GM12878 (cell line): ENCODE measurements around the gene EFTUD2. TPM values are rescaled to one million over a fixed set of nuclear protein-coding genes. Genes with fewer than 3 reads are reported as not detected.

ENCODE experiments used
- ATAC-seq: fragments of 200-7000 bp; cut with Tn5 transposase; 3 replicates; pipeline ENCODE4 v1.9.1; 2020; ENCODE audit warnings: mild to moderate bottlenecking, moderate library complexity
- BruUV-seq: library from RNA; stranded (reverse); fragments of 400-500 nt; replicated peaks from 2 replicates; lab custom pipeline; 2021; lab: Mats Ljungman, UMichigan
- CTCF ChIA-PET: fragments of 300-600 bp; sonication (Branson Sonifier 250); formaldehyde crosslinking; extraction: SDS; loops from one replicate; lab custom pipeline; 2021; ENCODE audit warnings: inconsistent platforms; lab: Yijun Ruan, JAX
- POLR2A ChIA-PET: fragments of 350-600 bp; formaldehyde crosslinking; extraction: SDS; loops from one replicate; lab custom pipeline; 2021; ENCODE audit warnings: inconsistent platforms; lab: Charles Lee
- RAD21 ChIA-PET: fragments of 300-600 bp; sonication (Branson Sonifier 250); formaldehyde crosslinking; loops from one replicate; lab custom pipeline; 2023; ENCODE audit warnings: antibody characterized with exemption; ENCODE audit not compliant: unreplicated experiment; lab: Charles Lee
- SMC1A ChIA-PET: fragments of 300-600 bp; sonication (Branson Sonifier 250); formaldehyde crosslinking; loops from one replicate; lab custom pipeline; 2023; ENCODE audit not compliant: unreplicated experiment, uncharacterized antibody; lab: Charles Lee
- DNase-seq: peaks from one replicate; pipeline ENCODE4 v3.0.0-alpha.2; 2011; ENCODE audit warnings: low read depth, low spot score
- FAIRE-seq: peaks from 3 replicates; lab custom pipeline; 2011; peaks lifted over from hg19 to GRCh38; lab: Jason Lieb, UNC
- H2AFZ ChIP-seq: 2 replicates; pipeline ENCODE4 v1.6.0; 2011; ENCODE audit warnings: low read depth, low read length, control low read depth; ENCODE audit not compliant: control insufficient read depth
- H3K27ac ChIP-seq: 2 replicates; pipeline ENCODE4 v1.5.1; 2011; ENCODE audit warnings: control low read depth; ENCODE audit not compliant: control insufficient read depth, insufficient read depth
- H3K27me3 ChIP-seq, 2 experiments: replicated peaks in 1 of 2; 2 replicates each; pipeline versions ENCODE4 v1.6.0 to v1.6.1; 2011; ENCODE audit warnings: low read length in 1 of 2; ENCODE audit not compliant: control insufficient read depth in 2 of 2, insufficient read depth in 2 of 2
- H3K36me3 ChIP-seq, 2 experiments: 2 replicates each; pipeline ENCODE4 v1.5.1; 2011; ENCODE audit warnings: low read length in 1 of 2; ENCODE audit not compliant: control insufficient read depth in 2 of 2, insufficient read depth in 2 of 2
- H3K4me1 ChIP-seq: 2 replicates; pipeline ENCODE4 v1.6.1; 2011; ENCODE audit warnings: mild to moderate bottlenecking, low read length, moderate library complexity, mixed read lengths; ENCODE audit not compliant: control insufficient read depth, insufficient read depth
- H3K4me2 ChIP-seq: 2 replicates; pipeline ENCODE4 v1.6.0; 2011; ENCODE audit warnings: control low read depth; ENCODE audit not compliant: control insufficient read depth, insufficient read depth
- H3K4me3 ChIP-seq: fragments of 200-600 bp; sonication (generic); 2 replicates; pipeline ENCODE4 v1.5.1; 2016
- H3K79me2 ChIP-seq: 2 replicates; pipeline ENCODE4 v1.6.0; 2011; ENCODE audit warnings: low read length; ENCODE audit not compliant: control insufficient read depth, insufficient read depth
- H3K9ac ChIP-seq: 2 replicates; pipeline ENCODE4 v1.8.0; 2011; ENCODE audit warnings: low read length, control low read depth, mixed read lengths; ENCODE audit not compliant: control insufficient read depth, insufficient read depth
- H3K9me3 ChIP-seq: replicated peaks from 3 replicates; pipeline ENCODE4 v1.5.1; 2011; ENCODE audit warnings: mild to moderate bottlenecking, low read length; ENCODE audit not compliant: control insufficient read depth, insufficient read depth
- H4K20me1 ChIP-seq: 2 replicates; pipeline ENCODE4 v1.6.0; 2011; ENCODE audit not compliant: control insufficient read depth, insufficient read depth
- BHLHE40 ChIP-seq, 2 experiments: fragments of 450-650 bp in 1 of 2; IDR thresholded peaks; 2 replicates each; pipeline ENCODE4 v1.6.1; 2011 to 2017; ENCODE audit warnings: low read depth in 2 of 2, borderline replicate concordance in 1 of 2, improper control_type of control experiment in 1 of 2, low read length in 1 of 2, mild to moderate bottlenecking in 1 of 2
- FOXM1 ChIP-seq: IDR thresholded peaks from 2 replicates; pipeline ENCODE4 v1.6.1; 2012; ENCODE audit warnings: low read depth, mild to moderate bottlenecking, inconsistent platforms, low read length, moderate library complexity
- JUND ChIP-seq: IDR thresholded peaks from 2 replicates; pipeline ENCODE4 v1.6.1; 2012; ENCODE audit warnings: low read depth, mild to moderate bottlenecking, low read length, improper control_type of control experiment, moderate library complexity
- KLF5 ChIP-seq: fragments of 450-650 bp; IDR thresholded peaks from 2 replicates; pipeline ENCODE4 v1.6.1; 2014; ENCODE audit warnings: mild to moderate bottlenecking; ENCODE audit not compliant: partially characterized antibody
- NFYA ChIP-seq: IDR thresholded peaks from 2 replicates; pipeline ENCODE4 v1.6.1; 2011; ENCODE audit warnings: low read depth, mild to moderate bottlenecking, low read length, improper control_type of control experiment, borderline replicate concordance
- POLR2A ChIP-seq: IDR thresholded peaks from 2 replicates; pipeline ENCODE4 v1.6.1; 2011; ENCODE audit warnings: low read depth, mild to moderate bottlenecking, low read length
- SMC3 ChIP-seq: IDR thresholded peaks from 2 replicates; pipeline ENCODE4 v1.6.1; 2011; ENCODE audit warnings: low read length, improper control_type of control experiment, borderline replicate concordance
- STAT1 ChIP-seq: fragments of 450-650 bp; conservative IDR thresholded peaks from 2 replicates; pipeline ENCODE4 v1.6.1; 2014; ENCODE audit warnings: antibody characterized with exemption, mild to moderate bottlenecking
- WGBS: methylation state at CpG from one replicate; pipeline ENCODE4 v1.1.6; 2016; ENCODE audit warnings: low lambda C conversion rate; ENCODE audit not compliant: insufficient replicate concordance, insufficient coverage; ENCODE audit errors: missing lambda C conversion rate; 5-methylcytosine and 5-hydroxymethylcytosine counted together
- in situ Hi-C: fragments of 300-500 bp; cut with MboI; formaldehyde crosslinking; loops from 9 replicates; pipeline ENCODE4 v1.14.3; 2018; ENCODE audit warnings: mixed read lengths
- intact Hi-C: fragments of 100-400 bp; cut with micrococcal nuclease; formaldehyde crosslinking; loops from one replicate; pipeline ENCODE4 v1.14.2; 2022; ENCODE audit not compliant: unreplicated experiment
- polyA plus RNA-seq, 11 experiments: library from polyadenylated mRNA; depleted of rRNA in 4 of 11; unstranded in 6 of 11; stranded (reverse) in 5 of 11; fragments of >200 nt; fragmentation: Nextera tagmentation in 4 of 11; fragmentation: Illumina TruSeq in 1 of 11; extraction: Ambion mirVana in 4 of 11; extraction: Trizol in 1 of 11; gene quantifications; 1 replicate in 1 of 11; 2 replicates in 10 of 11; pipeline versions ENCODE4 v1.2.1 to v1.2.3, GENCODE V29; 2011 to 2016; ENCODE audit warnings: inconsistent platforms in 2 of 11, missing spikeins in 2 of 11, low read depth in 1 of 11
- total RNA-seq, 4 experiments: library from RNA; depleted of rRNA in 3 of 4; stranded (reverse); fragments of >200 nt in 3 of 4; fragmentation: Illumina TruSeq in 1 of 4; extraction: Trizol in 1 of 4; gene quantifications; 2 replicates each; pipeline versions ENCODE4 v1.2.1 to v1.2.3, GENCODE V29; 2013 to 2021
- TF ChIP-seq, protein P1 (sequence below): IDR thresholded peaks from 2 replicates; pipeline ENCODE4 v1.6.1; 2012; ENCODE audit warnings: low read depth, low read length, improper control_type of control experiment

Gene EFTUD2
- total and polyA plus RNA-seq, 10 of the 15 experiments (the other 5 are each of a cell fraction or from before 2014, with no cell fraction given): 33.0 to 198 (median 126) TPM

DNA sequence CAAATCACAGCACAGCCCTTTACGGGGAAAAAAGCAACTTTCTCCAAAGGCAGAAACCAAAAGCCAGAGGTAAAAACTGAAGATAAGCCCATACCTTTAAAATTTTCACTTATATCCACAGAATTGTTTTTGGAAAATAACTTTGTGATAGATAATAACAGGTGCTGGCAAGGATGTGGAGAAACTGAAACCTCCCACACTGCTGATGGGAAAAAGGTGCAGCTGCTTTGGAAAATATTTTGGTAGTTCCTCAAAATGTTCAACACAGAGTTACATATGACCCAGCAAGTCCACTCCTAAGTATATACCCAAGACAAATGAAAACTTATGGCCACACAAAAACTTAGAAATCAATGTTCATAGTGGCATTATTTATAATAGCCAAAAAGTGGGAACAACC lies 12.2 kb downstream of the EFTUD2 start:
- POLR2A ChIA-PET: interaction anchor here (0.6 kb wide), 1 partner anchor 50 kb away, joined by 3 read pairs; no protein-coding TSS in a partner anchor
- in situ Hi-C loops: no loop called here
- 78% methylated on average over 1 of the region's 1 CpG for WGBS
- H3K79me2 ChIP-seq: peaks cover 22% of the 10 kb centered on the region
- no peak for FAIRE-seq
- TF ChIP-seq BHLHE40 (IDR thresholded peaks at IDR 0.05; ENCODE audit: borderline replicate concordance in 1 of 2, low read depth in 2 of 2, low read length in 1 of 2) (no peak), SMC3 (no peak)
- TF ChIP-seq, all 136 proteins: peak for 0
- BruUV-seq: no TSS peak
- ChIA-PET RAD21 (no interaction called here), CTCF (no interaction called here), SMC1A (no interaction called here)
- H3K27ac ChIP-seq: no peak overlapping the region
- H3K36me3 ChIP-seq: peaks cover 12 to 36% of the 10 kb centered on the region in 2 experiments
- H2AFZ ChIP-seq: no peak overlapping the region
- no peaks in the 10 kb centered on the region for H3K27me3 ChIP-seq
- peaks cover 2% of the 10 kb centered on the region; the same call in 1 of the 2 replicates for H4K20me1 ChIP-seq
- H3K4me3 ChIP-seq: no peak overlapping the region
- H3K9me3 ChIP-seq: no peaks in the 10 kb centered on the region
- DNase-seq (no peak), ATAC-seq (no peak)
- no peak overlapping the region for H3K4me2 ChIP-seq
- H3K9ac ChIP-seq: no peak overlapping the region
- H3K4me1 ChIP-seq: peaks cover 8% of the 10 kb centered on the region; the same call in 1 of the 2 replicates
- intact Hi-C loops: no loop called here

DNA sequence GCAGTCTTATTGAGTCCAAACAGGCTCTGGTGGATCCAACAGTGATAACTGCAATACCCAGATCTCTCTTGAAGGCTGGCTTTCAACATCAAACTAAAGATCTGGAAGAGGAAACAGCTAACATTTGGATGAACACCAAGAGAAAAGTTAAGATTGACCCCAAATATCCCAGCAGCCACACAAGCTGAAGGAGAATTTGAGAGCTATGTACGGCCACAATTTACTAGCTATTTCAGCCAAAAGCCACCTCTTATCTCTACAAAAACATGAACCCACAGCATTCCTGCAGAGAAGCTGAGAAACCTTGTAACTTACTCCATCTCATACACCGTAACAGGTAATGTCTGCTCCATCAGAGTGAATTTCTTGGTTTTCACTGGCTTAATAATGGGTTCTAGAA lies 14.3 kb downstream of the EFTUD2 start:
- ATAC-seq (no peak), DNase-seq (no peak), FAIRE-seq (no peak)
- intact Hi-C loops: no loop called here
- SMC1A ChIA-PET: interaction anchor here (0.7 to 1.5 kb wide), 3 partner anchors 9 to 14 kb away, joined by 3 to 6 read pairs (median 4); no protein-coding TSS in a partner anchor
- Histone ChIP-seq H3K27ac (no peak overlapping the region), H4K20me1 (peaks cover 2% of the 10 kb centered on the region; the same call in 1 of the 2 replicates), H3K4me1 (peaks cover 8% of the 10 kb centered on the region; the same call in 1 of the 2 replicates), H3K36me3 (peaks cover 13 to 37% of the 10 kb centered on the region in 2 experiments), H3K9ac (no peak overlapping the region), H3K4me3 (no peak overlapping the region), H3K27me3 (no peaks in the 10 kb centered on the region), H3K9me3 (no peaks in the 10 kb centered on the region), H3K4me2 (no peak overlapping the region), H2AFZ (no peak overlapping the region), H3K79me2 (peaks cover 13% of the 10 kb centered on the region)
- WGBS: 100% methylated on average over 2 of the region's 2 CpGs
- RAD21 ChIA-PET: no interaction called here
- TF ChIP-seq POLR2A (no peak), BHLHE40 (IDR thresholded peaks at IDR 0.05; ENCODE audit: borderline replicate concordance in 1 of 2, low read depth in 2 of 2, low read length in 1 of 2) (no peak), STAT1 (no peak), FOXM1 (no peak), KLF5 (no peak), NFYA (no peak), JUND (no peak)
- TF ChIP-seq, protein P1, sequence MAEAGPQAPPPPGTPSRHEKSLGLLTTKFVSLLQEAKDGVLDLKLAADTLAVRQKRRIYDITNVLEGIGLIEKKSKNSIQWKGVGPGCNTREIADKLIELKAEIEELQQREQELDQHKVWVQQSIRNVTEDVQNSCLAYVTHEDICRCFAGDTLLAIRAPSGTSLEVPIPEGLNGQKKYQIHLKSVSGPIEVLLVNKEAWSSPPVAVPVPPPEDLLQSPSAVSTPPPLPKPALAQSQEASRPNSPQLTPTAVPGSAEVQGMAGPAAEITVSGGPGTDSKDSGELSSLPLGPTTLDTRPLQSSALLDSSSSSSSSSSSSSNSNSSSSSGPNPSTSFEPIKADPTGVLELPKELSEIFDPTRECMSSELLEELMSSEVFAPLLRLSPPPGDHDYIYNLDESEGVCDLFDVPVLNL: no peak
- POLR2A ChIA-PET: interaction anchor here (1.3 kb wide), 1 partner anchor 14 kb away, joined by 4 read pairs; the partner anchor contains the start of gene EFTUD2
- CTCF ChIA-PET: interaction anchor here (1.1 to 1.2 kb wide), 2 partner anchors 20 to 104 kb away, joined by 3 read pairs; no protein-coding TSS in a partner anchor
- BruUV-seq: no TSS peak
- in situ Hi-C loops: no loop called here
